GM23338 (cell line): ENCODE data around the gene SLC5A6. TPM values are rescaled to one million over a fixed set of nuclear protein-coding genes. Genes with fewer than 3 reads are reported as not detected.

Experiments used
- ATAC-seq: fragments of 200-7000 bp; cut with Tn5 transposase; 3 replicates; pipeline ENCODE4 v1.9.1; 2020
- DNase-seq: peaks from one replicate; pipeline ENCODE4 v3.0.0-alpha.2; 2015; ENCODE audit warnings: low spot score
- H2AFZ ChIP-seq: fragments of 200-600 bp; sonication (generic); 2 replicates; pipeline ENCODE4 v1.8.0; 2016; ENCODE audit warnings: antibody characterized with exemption, mild to moderate bottlenecking, moderate library complexity
- H3F3A ChIP-seq: fragments of 200-600 bp; sonication (generic); replicated peaks from 2 replicates; pipeline ENCODE4 v1.8.0; 2017; ENCODE audit warnings: antibody characterized with exemption, mixed run types, low read depth
- H3K27ac ChIP-seq: fragments of 200-600 bp; sonication (generic); 2 replicates; pipeline ENCODE4 v1.6.1; 2016; ENCODE audit warnings: low read depth
- H3K27me3 ChIP-seq: fragments of 200-600 bp; sonication (generic); 2 replicates; pipeline ENCODE4 v1.8.0; 2016; ENCODE audit warnings: mild to moderate bottlenecking, mixed run types, moderate library complexity; ENCODE audit not compliant: insufficient read depth
- H3K36me3 ChIP-seq: fragments of 200-600 bp; sonication (generic); 2 replicates; pipeline ENCODE4 v1.8.0; 2016; ENCODE audit warnings: mild to moderate bottlenecking; ENCODE audit not compliant: insufficient read depth
- H3K4me1 ChIP-seq: fragments of 200-600 bp; sonication (generic); 2 replicates; pipeline ENCODE4 v1.8.0; 2016; ENCODE audit warnings: mild to moderate bottlenecking, moderate library complexity; ENCODE audit not compliant: insufficient read depth
- H3K4me2 ChIP-seq: fragments of 200-600 bp; sonication (generic); 2 replicates; pipeline ENCODE4 v1.7.1; 2017; ENCODE audit warnings: mixed run types
- H3K4me3 ChIP-seq: fragments of 200-600 bp; sonication (generic); 2 replicates; pipeline ENCODE4 v1.6.1; 2016; ENCODE audit warnings: mixed run types
- H3K79me2 ChIP-seq: fragments of 200-600 bp; sonication (generic); replicated peaks from 2 replicates; pipeline ENCODE4 v1.8.0; 2017; ENCODE audit warnings: mild to moderate bottlenecking; ENCODE audit not compliant: insufficient read depth
- H3K9me2 ChIP-seq: fragments of 200-600 bp; sonication (generic); 2 replicates; pipeline ENCODE4 v1.8.0; 2017; ENCODE audit not compliant: insufficient read depth
- H4K20me1 ChIP-seq: fragments of 200-600 bp; sonication (generic); replicated peaks from 2 replicates; pipeline ENCODE4 v1.8.0; 2017; ENCODE audit warnings: mild to moderate bottlenecking; ENCODE audit not compliant: insufficient read depth
- H3K27ac Mint-ChIP-seq: 2 replicates; pipeline ENCODE4 v1.8.0; 2020; ENCODE audit warnings: inconsistent platforms, mild to moderate bottlenecking, moderate library complexity, mixed read lengths
- H3K27me3 Mint-ChIP-seq: 3 replicates; pipeline ENCODE4 v1.8.0; 2022; ENCODE audit warnings: low read depth, mild to moderate bottlenecking, moderate library complexity, mixed read lengths, inconsistent platforms; ENCODE audit not compliant: insufficient read depth, poor library complexity
- H3K36me3 Mint-ChIP-seq: 3 replicates; pipeline ENCODE4 v1.8.0; 2021; ENCODE audit warnings: low read depth, mild to moderate bottlenecking, inconsistent platforms, moderate library complexity, mixed read lengths
- H3K4me1 Mint-ChIP-seq: 3 replicates; pipeline ENCODE4 v1.8.0; 2020; ENCODE audit warnings: mild to moderate bottlenecking, inconsistent platforms, mixed read lengths
- H3K4me3 Mint-ChIP-seq: 3 replicates; pipeline ENCODE4 v1.8.0; 2021; ENCODE audit warnings: moderate library complexity, mild to moderate bottlenecking, inconsistent platforms, mixed read lengths
- H3K9me3 Mint-ChIP-seq: 3 replicates; pipeline ENCODE4 v1.8.0; 2020; ENCODE audit warnings: moderate library complexity, mild to moderate bottlenecking, inconsistent platforms, mixed read lengths
- CREB1 ChIP-seq: fragments of 250-450 bp; sonication (Bioruptor Pico); IDR thresholded peaks from 2 replicates; pipeline ENCODE4 v1.5.0; 2020; ENCODE audit warnings: low read depth, mild to moderate bottlenecking, moderate library complexity
- EZH2 ChIP-seq: fragments of 200-600 bp; sonication (generic); IDR thresholded peaks from one replicate; pipeline ENCODE4 v1.8.0; 2017; ENCODE audit warnings: antibody characterized with exemption, mild to moderate bottlenecking, low read depth; ENCODE audit not compliant: unreplicated experiment
- EZH2phosphoT487 ChIP-seq: fragments of 200-600 bp; sonication (generic); IDR thresholded peaks from one replicate; pipeline ENCODE4 v1.8.1; 2018; ENCODE audit warnings: antibody characterized with exemption; ENCODE audit not compliant: unreplicated experiment
- NANOG ChIP-seq: IDR thresholded peaks from 2 replicates; pipeline ENCODE4 v1.6.1; 2016; ENCODE audit warnings: antibody characterized with exemption, borderline replicate concordance
- POLR2AphosphoS5 ChIP-seq: IDR thresholded peaks from 2 replicates; pipeline ENCODE4 v1.6.1; 2016; ENCODE audit warnings: antibody characterized with exemption, low read depth
- ZNF114 ChIP-seq: fragments of 250-450 bp; sonication (Bioruptor Pico); IDR thresholded peaks from 2 replicates; pipeline ENCODE4 v1.5.0; 2020; ENCODE audit warnings: mild to moderate bottlenecking, moderate library complexity
- ZNF462 ChIP-seq: fragments of 250-450 bp; sonication (Bioruptor Pico); IDR thresholded peaks from 2 replicates; pipeline ENCODE4 v1.5.0; 2020; ENCODE audit warnings: mild to moderate bottlenecking, moderate library complexity
- polyA plus RNA-seq: library from polyadenylated mRNA; unstranded; fragments of >200 nt; fragmentation: Nextera tagmentation; extraction: Ambion mirVana; gene quantifications from 2 replicates; pipeline ENCODE4 v1.2.1, GENCODE V29; 2016
- total RNA-seq: library from RNA; depleted of rRNA; stranded (reverse); fragments of >200 nt; shearing (Covaris generic); gene quantifications from 2 replicates; pipeline ENCODE4 v1.2.3, GENCODE V29; 2014
- TF ChIP-seq, protein P1 (sequence below): IDR thresholded peaks from one replicate; pipeline ENCODE4 v1.6.1; 2018; ENCODE audit warnings: antibody characterized with exemption; ENCODE audit not compliant: unreplicated experiment
- TF ChIP-seq, protein P2 (sequence below): IDR thresholded peaks from 2 replicates; pipeline ENCODE4 v1.6.1; 2016; ENCODE audit warnings: antibody characterized with exemption

SLC5A6 gene
- total and polyA plus RNA-seq, 2 experiments from 2014 or later = 44.3 to 153 TPM

DNA sequence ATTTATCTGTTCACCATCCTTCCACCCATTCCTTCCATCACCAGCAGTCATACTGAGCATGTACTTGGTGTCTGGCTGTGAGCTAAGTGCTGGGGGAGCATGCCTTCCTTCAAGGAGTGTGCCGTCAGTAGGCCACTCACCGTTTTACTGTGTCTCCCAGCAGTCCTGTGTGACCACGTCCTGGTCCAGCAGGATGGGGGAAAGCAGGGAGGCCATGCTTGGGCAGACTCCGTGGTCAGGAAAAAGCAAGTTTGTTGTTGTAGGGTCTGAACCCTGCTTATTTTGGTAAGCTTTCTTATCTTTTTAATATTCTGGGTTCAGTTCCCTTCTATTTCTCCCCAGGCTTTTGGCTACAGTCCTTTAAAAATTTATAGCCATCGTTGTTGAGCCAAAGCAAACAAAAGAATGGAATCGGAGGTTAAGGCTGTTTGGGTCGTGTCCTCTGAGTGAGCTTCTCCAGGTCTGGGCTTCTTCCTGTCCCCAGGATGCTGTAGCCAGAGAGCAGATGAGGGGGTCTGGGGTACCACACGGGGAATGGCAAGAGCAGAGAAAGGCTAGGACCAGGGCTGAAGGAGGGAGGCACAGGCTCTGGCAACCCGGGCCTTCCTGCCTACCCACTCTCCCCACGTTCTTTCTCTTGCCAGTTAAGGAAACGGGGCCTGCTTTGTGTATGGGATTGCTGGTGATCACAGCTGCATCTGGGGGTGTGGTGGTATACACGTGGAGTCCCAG lies 37.3 kb upstream of the SLC5A6 start:
- DNase-seq (no peak), ATAC-seq (no peak)

GRCh38 chr2:27247893-27248292 lies 35.8 kb upstream of the SLC5A6 start:
- ATAC-seq = no peak
- H3K4me3 Mint-ChIP-seq = no peak overlapping the region
- peaks cover 18% of the 10 kb centered on the region for H3K4me1 Mint-ChIP-seq
- TF ChIP-seq, protein P1, sequence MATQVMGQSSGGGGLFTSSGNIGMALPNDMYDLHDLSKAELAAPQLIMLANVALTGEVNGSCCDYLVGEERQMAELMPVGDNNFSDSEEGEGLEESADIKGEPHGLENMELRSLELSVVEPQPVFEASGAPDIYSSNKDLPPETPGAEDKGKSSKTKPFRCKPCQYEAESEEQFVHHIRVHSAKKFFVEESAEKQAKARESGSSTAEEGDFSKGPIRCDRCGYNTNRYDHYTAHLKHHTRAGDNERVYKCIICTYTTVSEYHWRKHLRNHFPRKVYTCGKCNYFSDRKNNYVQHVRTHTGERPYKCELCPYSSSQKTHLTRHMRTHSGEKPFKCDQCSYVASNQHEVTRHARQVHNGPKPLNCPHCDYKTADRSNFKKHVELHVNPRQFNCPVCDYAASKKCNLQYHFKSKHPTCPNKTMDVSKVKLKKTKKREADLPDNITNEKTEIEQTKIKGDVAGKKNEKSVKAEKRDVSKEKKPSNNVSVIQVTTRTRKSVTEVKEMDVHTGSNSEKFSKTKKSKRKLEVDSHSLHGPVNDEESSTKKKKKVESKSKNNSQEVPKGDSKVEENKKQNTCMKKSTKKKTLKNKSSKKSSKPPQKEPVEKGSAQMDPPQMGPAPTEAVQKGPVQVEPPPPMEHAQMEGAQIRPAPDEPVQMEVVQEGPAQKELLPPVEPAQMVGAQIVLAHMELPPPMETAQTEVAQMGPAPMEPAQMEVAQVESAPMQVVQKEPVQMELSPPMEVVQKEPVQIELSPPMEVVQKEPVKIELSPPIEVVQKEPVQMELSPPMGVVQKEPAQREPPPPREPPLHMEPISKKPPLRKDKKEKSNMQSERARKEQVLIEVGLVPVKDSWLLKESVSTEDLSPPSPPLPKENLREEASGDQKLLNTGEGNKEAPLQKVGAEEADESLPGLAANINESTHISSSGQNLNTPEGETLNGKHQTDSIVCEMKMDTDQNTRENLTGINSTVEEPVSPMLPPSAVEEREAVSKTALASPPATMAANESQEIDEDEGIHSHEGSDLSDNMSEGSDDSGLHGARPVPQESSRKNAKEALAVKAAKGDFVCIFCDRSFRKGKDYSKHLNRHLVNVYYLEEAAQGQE = no peak
- no peak for TF ChIP-seq ZNF114 (CRISPR knock-in tag)
- no peak for TF ChIP-seq EZH2
- TF ChIP-seq EZH2phosphoT487 = no peak
- TF ChIP-seq ZNF462 (CRISPR knock-in tag) = no peak
- no peak for TF ChIP-seq POLR2AphosphoS5
- TF ChIP-seq NANOG = no peak

More for the DNA sequence above, 37.3 kb upstream of the SLC5A6 start:
- Histone ChIP-seq H3K4me1 (peaks cover 10% of the 10 kb centered on the region), H3K4me2 (no peak overlapping the region; the same call in 1 of the 2 replicates), H2AFZ (peak overlapping the region; percentile 89; the same call in 1 of the 2 replicates), H4K20me1 (no peaks in the 10 kb centered on the region), H3K27ac (no peak overlapping the region), H3F3A (peaks cover 14% of the 10 kb centered on the region), H3K9me2 (no peaks in the 10 kb centered on the region), H3K4me3 (no peak overlapping the region), H3K27me3 (peaks cover 14% of the 10 kb centered on the region), H3K79me2 (no peaks in the 10 kb centered on the region), H3K36me3 (no peaks in the 10 kb centered on the region)
- H3K9me3 Mint-ChIP-seq = no peaks in the 10 kb centered on the region; the same call in 2 of the 3 replicates
- H3K4me3 Mint-ChIP-seq = no peak overlapping the region
- peaks cover 18% of the 10 kb centered on the region for H3K4me1 Mint-ChIP-seq
- TF ChIP-seq NANOG (no peak), CREB1 (CRISPR knock-in tag) (no peak)
- TF ChIP-seq, protein P2, sequence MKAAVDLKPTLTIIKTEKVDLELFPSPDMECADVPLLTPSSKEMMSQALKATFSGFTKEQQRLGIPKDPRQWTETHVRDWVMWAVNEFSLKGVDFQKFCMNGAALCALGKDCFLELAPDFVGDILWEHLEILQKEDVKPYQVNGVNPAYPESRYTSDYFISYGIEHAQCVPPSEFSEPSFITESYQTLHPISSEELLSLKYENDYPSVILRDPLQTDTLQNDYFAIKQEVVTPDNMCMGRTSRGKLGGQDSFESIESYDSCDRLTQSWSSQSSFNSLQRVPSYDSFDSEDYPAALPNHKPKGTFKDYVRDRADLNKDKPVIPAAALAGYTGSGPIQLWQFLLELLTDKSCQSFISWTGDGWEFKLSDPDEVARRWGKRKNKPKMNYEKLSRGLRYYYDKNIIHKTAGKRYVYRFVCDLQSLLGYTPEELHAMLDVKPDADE = no peak
- H3K36me3 Mint-ChIP-seq = peaks cover 5% of the 10 kb centered on the region
- H3K27me3 Mint-ChIP-seq = peaks cover 23% of the 10 kb centered on the region
- H3K27ac Mint-ChIP-seq = no peak overlapping the region

More at GRCh38 chr2:27247893-27248292, 35.8 kb upstream of the SLC5A6 start:
- peaks cover 14% of the 10 kb centered on the region for H3K27me3 ChIP-seq
- H3K27ac ChIP-seq = no peak overlapping the region
- no peak overlapping the region for H3K4me3 ChIP-seq
- H2AFZ ChIP-seq = no peak overlapping the region
- H3K36me3 ChIP-seq = 0 out of 2 replicates have a peak, but pooled peaks cover under 1% of the 10 kb centered on the region
- Mint-ChIP-seq H3K27ac (no peak overlapping the region), H3K9me3 (no peaks in the 10 kb centered on the region; the same call in 2 of the 3 replicates), H3K36me3 (peaks cover 19% of the 10 kb centered on the region), H3K27me3 (peaks cover 23% of the 10 kb centered on the region)
- H4K20me1 ChIP-seq = no peaks in the 10 kb centered on the region; the same call in 1 of the 2 replicates
- H3K79me2 ChIP-seq = no peaks in the 10 kb centered on the region
- H3K9me2 ChIP-seq = no peaks in the 10 kb centered on the region
- peaks cover 17% of the 10 kb centered on the region for H3F3A ChIP-seq
- DNase-seq = no peak
- H3K4me2 ChIP-seq = no peak overlapping the region
- H3K4me1 ChIP-seq = peaks cover 10% of the 10 kb centered on the region
